GM21381 (cell line): ENCODE results near the gene RANBP1.

Source experiments
- ATAC-seq: cut with Tn5 transposase; IDR thresholded peaks from one replicate; pipeline ENCODE4 v1.9.1; 2021; ENCODE audit warnings: mild to moderate bottlenecking, moderate library complexity; ENCODE audit not compliant: unreplicated experiment

RANBP1 gene

DNA sequence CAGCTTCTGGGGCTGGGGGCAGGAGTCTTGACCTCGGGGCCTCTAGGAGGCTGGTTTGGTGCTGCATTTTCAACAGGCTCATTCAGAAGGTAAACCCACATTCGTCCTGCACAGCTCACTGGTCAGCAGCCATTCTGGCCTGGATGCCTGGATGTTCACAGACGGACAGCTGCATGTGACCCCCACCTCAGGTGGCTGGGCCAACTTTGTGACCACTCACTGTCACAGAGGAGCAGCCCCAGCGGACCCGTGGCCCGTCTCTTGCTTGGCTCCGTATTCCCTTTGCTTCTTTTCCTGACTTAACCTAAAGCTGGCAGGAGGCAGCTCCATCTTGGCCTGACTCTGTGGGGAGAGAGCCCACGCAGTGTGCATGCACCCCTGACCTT is 27.6 kb upstream of the RANBP1 start:
- no peak for ATAC-seq

GRCh38 chr22:20089226-20089976 is 26.5 kb upstream of the RANBP1 start:
- ATAC-seq = no peak

GRCh38 chr22:20089977-20090729 is 25.8 kb upstream of the RANBP1 start:
- ATAC-seq = no peak

GRCh38 chr22:20090730-20091240 is 25.1 kb upstream of the RANBP1 start:
- ATAC-seq = no peak

DNA sequence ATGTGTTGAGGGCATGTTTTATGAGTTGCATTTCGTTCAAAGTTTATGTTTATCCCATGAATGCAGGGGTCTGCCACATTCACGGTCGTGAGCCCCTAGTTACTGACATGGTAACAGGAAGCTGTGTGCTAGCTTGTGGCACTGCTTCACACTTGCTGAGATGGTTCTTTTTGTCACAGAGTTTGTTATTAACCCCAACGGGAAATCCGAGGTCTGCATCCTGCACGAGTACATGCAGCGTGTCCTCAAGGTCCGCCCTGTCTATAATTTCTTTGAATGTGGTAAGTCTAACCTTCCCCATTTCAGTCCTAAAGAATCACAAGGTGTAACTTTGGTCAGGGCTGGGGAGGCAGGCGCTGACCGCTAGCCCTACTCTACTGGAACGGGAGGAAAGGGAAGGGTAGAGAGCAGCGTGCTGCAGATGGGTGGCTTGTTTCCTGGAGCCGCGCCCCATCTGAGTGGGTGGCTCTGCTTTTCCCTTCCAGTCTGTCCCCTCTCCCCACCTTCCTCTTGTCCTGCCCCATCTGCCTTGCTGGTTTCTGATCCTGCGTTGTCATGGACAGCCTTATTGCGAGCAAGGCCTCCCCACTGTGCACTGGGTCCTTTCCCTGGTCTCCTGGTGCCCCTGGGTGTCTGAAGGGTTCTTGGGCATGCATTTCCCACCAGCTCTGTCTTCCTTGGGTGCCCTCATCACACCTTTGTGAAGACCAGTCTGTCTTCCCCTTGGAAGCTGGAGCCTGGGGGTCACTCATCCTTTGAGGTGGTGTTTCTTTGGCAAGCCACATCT is 24.0 kb upstream of the RANBP1 start:
- no peak for ATAC-seq

GRCh38 chr22:20092477-20092854 is 23.4 kb upstream of the RANBP1 start:
- ATAC-seq = no peak

- ATAC-seq = no peak
These were observed 22.3 kb upstream of the RANBP1 start for GRCh38 chr22:20093418-20094196.

DNA sequence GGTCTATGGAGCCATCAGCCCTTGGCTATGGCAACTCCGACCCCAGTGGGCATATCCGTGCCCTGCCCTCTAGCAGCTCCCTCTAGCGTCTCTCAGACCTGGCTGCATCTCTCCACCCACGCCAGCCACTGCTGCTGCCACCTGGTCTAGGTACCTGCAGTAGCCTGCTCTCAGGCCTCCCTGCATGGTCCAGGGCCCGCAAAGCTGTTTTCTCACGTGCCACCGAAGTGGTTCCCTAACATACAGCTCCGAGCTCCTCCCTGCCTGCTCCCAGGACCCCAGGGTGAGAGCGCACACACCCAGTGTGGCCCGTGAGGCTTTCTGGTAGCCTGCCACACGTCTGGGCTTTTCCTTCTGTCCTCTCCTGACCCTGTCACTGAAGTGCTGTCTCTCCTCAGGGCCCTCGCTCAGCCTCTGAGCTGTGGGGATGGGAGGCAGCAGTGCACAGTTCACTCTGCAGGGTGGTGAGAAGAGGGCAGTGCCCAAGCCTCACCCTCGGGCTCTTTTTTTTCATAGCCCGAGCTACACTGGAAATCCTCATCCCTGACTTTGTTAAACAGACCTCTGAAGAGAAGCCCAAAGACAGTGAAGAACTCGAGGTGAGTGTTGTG is 21.6 kb upstream of the RANBP1 start:
- no peak for ATAC-seq

GRCh38 chr22:20095521-20095920 is 20.4 kb upstream of the RANBP1 start:
- no peak for ATAC-seq

- no peak for ATAC-seq
These were observed 19.1 kb upstream of the RANBP1 start for GRCh38 chr22:20096574-20097420.

DNA sequence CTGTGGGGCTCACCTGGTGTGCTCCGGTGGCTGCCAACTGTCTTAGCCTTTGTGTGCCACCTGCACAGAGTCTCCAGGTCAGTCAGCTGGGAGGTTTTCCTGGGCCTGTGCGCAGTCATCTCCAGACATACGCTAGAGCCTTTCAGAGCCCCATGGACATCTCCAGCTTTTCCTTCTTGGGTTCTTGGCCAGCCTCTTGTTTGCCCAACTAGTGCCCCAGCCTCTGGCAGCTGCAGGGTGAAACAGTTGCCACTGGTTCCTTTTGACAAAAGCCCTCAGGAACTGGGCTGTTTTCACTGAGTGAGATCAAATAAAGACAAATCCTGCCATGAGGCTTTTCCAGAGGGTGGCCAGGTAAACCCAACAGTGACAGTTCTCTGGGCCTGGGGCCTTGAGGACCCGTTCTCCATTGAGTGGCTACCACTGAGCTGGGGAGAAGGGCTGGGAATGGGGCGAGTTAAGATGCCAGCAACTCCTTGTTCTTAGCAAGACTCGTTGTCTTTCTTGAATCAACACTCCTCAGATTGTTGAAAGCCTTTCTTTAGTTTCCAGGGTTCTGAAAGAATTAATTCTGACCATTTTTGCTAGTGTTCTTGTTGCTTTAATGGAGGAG is 16.7 kb upstream of the RANBP1 start:
- ATAC-seq = no peak

- ATAC-seq = no peak
These were observed 14.3 kb upstream of the RANBP1 start for GRCh38 chr22:20101638-20102037.

GRCh38 chr22:20102203-20102780 is 13.6 kb upstream of the RANBP1 start:
- ATAC-seq = no peak

DNA sequence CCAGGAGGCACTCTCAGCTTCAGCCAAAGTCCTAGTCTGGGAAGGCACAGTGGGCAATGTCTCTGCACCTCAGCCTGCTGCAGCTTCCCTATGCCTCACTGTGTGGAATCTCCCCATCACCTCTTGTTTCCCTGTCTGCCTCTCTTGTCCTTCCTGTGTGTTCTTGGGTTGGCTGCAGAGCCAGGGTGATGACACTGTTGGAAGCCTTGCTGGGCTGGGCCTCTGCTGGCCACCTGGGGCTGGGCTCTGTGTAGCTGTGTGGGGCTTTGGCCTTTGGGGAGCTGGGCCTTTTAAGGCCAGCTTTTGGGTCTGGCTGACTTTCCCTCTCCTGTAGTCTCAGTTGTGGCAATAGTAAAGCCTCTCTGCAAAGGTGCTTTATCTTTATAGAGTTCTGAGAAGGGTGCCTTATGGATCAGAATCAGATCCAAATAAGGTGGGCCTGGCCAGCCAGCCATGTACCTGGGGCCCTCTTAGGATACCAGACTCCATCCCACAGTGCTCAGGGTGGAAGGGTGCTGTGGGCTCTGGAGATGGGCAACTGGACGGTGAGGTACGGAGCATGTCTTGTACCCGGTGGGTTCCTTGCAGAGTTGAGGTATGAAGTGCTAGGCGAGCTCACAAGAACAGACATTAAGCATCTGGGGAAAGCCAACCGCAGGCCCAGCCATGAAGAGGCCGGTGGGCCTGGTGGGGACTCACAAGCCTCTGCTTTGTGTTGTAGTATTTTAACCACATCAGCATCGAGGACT is 10.3 kb upstream of the RANBP1 start:
- no peak for ATAC-seq

GRCh38 chr22:20106205-20106848 is 9.6 kb upstream of the RANBP1 start:
- no peak for ATAC-seq

DNA sequence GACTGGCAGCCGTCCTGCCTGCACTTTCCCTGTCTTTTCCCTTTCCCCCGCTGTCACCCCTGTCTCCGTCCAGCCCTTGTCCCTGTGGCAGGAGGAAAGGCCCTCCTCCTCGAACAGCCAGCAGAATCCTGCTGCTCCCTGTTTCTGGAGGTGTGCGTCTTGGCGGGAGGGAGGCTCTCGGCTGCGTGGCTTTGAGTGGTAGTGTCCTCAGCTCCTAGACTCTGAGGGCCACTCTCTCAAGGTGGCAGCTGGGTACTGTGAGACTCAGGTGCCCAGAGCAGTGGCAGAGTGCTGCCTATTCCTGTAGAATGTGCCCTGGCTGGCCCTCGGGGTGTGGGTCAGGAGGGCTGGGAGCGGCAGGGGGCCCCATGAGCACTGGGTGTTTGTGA is 9.1 kb upstream of the RANBP1 start:
- no peak for ATAC-seq

DNA sequence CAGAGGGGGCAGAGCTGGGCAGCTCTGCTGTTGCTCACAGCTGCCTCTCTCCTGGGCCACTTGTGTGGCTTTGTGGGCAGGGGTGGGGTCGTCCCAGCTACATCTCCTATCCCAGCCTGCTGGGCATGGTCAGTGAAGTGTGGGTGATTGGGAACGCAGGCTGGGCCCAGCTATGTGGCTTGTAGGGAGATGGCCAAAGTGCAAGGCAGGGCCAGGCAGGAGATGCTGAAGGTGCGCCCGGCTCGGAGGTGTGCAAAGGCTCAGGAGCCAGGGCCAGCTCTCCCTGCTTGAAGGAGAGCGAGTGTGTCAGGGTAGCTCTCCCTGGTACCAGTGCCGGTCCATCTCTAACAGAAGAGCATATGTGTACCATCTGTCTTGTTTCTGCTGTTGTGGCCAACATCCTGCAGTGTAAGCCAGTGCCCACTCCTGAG is 8.4 kb upstream of the RANBP1 start:
- ATAC-seq = no peak
